Stimulated activated CD4-positive, alpha-beta T cell treated with anti-CD3 and anti-CD28 coated beads, Interleukin-12 subunit alpha, Interleukin-12 subunit beta, amount 100 ng/mL, for 24 hours (primary cell): Measurements from ENCODE around the gene LRRC10.
A peak's percentile ranks its signal among the peaks of the same experiment; 100 is the strongest.
"Not testable (repeated sequence)": the region's sequence is repeated elsewhere in the genome, so short reads cannot be mapped to it uniquely, and the experiment has no call there.

Source experiments
- DNase-seq, 2 experiments: peaks; one replicate each; pipeline ENCODE4 v3.0.0-alpha.2; 2020; ENCODE audit warnings: low read depth in 2 of 2

LRRC10 gene

GRCh38 chr12:69619050-69619449, 8.3 kb upstream of the LRRC10 start:
- DNase-seq = no peak

- no peak for DNase-seq
Observed at GRCh38 chr12:69616025-69616424, 5.3 kb upstream of the LRRC10 start.

- DNase-seq = no peak
Observed at GRCh38 chr12:69613351-69613750, 2.6 kb upstream of the LRRC10 start.

- DNase-seq = no peak
Observed at GRCh38 chr12:69610126-69610525, 581 bp downstream of the LRRC10 start.

- no peak for DNase-seq
Observed at GRCh38 chr12:69608114-69608513, 2.6 kb downstream of the LRRC10 start.

GRCh38 chr12:69604275-69604674, 6.4 kb downstream of the LRRC10 start:
- not testable (repeated sequence) for DNase-seq

- DNase-seq = not testable (repeated sequence)
Observed at GRCh38 chr12:69603556-69603955, 7.2 kb downstream of the LRRC10 start.

- no peak for DNase-seq
Observed at GRCh38 chr12:69602954-69603353, 7.8 kb downstream of the LRRC10 start.

- DNase-seq = no peak
Observed at GRCh38 chr12:69601962-69602685, 8.6 kb downstream of the LRRC10 start.

GRCh38 chr12:69600804-69601203, 9.9 kb downstream of the LRRC10 start:
- no peak for DNase-seq

- DNase-seq = no peak
Observed at GRCh38 chr12:69598174-69598753, 12.4 kb downstream of the LRRC10 start.

GRCh38 chr12:69595689-69596088, 15.0 kb downstream of the LRRC10 start:
- no peak for DNase-seq

GRCh38 chr12:69589082-69589481, 21.6 kb downstream of the LRRC10 start:
- no peak for DNase-seq

GRCh38 chr12:69588527-69588926, 22.2 kb downstream of the LRRC10 start:
- DNase-seq = no peak

- DNase-seq = peak; percentile 93 to 95
Observed at GRCh38 chr12:69585189-69586062, 25.3 kb downstream of the LRRC10 start, which contains the start of gene CCT2. Gene CCT2 (plus strand): TSS chr12:69585459. CDS start chr12:69585522, 63 bp downstream.

GRCh38 chr12:69583203-69583602, 27.5 kb downstream of the LRRC10 start:
- DNase-seq = no peak

GRCh38 chr12:69580074-69580473, 30.6 kb downstream of the LRRC10 start:
- DNase-seq = no peak

GRCh38 chr12:69579029-69579428, 31.7 kb downstream of the LRRC10 start:
- no peak for DNase-seq

GRCh38 chr12:69578283-69578682, 32.4 kb downstream of the LRRC10 start:
- no peak for DNase-seq

GRCh38 chr12:69575346-69575745, 35.4 kb downstream of the LRRC10 start:
- no peak for DNase-seq

- DNase-seq = peak in 1 of 2 experiments; percentile 29
Observed at GRCh38 chr12:69570545-69571399, 39.9 kb downstream of the LRRC10 start.
